Rectal smooth muscle tissue (tissue), 1 donor: ENCODE data around the gene ME2.
"Not testable (repeated sequence)": the region's sequence is repeated elsewhere in the genome, so short reads cannot be mapped to it uniquely, and the experiment has no call there.

Source experiments
- H3K27ac ChIP-seq: one replicate; pipeline ENCODE4 v1.7.0; 2013; ENCODE audit warnings: low read depth, low read length, inconsistent platforms
- H3K27me3 ChIP-seq: one replicate; pipeline ENCODE4 v1.7.0; 2013; ENCODE audit warnings: low read length; ENCODE audit not compliant: control insufficient read depth, insufficient read depth
- H3K36me3 ChIP-seq: one replicate; pipeline ENCODE4 v1.7.0; 2013; ENCODE audit warnings: low read length; ENCODE audit not compliant: control insufficient read depth, insufficient read depth
- H3K4me1 ChIP-seq: one replicate; pipeline ENCODE4 v1.7.0; 2013; ENCODE audit warnings: low read length; ENCODE audit not compliant: control insufficient read depth, insufficient read depth
- H3K4me3 ChIP-seq: one replicate; pipeline ENCODE4 v1.7.0; 2013; ENCODE audit warnings: low read length
- H3K9ac ChIP-seq: one replicate; pipeline ENCODE4 v1.7.0; 2013; ENCODE audit warnings: low read length

The ME2 gene

DNA sequence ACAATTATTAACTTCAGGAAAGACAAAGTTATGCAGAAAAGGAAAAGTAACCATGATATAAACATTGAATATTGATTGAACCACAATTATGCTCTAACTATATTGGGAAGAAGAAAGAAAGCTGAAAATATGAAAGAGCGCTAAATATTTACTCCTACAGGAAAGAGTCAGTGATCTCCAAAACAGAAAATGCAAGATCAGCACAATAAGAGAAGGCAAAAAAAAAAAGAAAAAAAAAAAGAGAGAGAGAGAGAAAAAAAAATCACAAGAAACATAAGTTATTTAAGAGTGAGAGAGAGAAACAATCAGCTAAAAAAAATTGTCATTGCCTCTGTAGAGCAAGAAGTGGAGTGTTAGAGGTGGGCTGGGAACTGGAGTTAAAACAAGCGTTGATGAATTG, 60.0 kb downstream of the ME2 start:
- H3K27me3 ChIP-seq: no peaks in the 10 kb centered on the region
- H3K9ac ChIP-seq: no peak overlapping the region
- no peaks in the 10 kb centered on the region for H3K4me1 ChIP-seq
- no peaks in the 10 kb centered on the region for H3K36me3 ChIP-seq
- H3K4me3 ChIP-seq: no peak overlapping the region
- H3K27ac ChIP-seq: no peak overlapping the region

DNA sequence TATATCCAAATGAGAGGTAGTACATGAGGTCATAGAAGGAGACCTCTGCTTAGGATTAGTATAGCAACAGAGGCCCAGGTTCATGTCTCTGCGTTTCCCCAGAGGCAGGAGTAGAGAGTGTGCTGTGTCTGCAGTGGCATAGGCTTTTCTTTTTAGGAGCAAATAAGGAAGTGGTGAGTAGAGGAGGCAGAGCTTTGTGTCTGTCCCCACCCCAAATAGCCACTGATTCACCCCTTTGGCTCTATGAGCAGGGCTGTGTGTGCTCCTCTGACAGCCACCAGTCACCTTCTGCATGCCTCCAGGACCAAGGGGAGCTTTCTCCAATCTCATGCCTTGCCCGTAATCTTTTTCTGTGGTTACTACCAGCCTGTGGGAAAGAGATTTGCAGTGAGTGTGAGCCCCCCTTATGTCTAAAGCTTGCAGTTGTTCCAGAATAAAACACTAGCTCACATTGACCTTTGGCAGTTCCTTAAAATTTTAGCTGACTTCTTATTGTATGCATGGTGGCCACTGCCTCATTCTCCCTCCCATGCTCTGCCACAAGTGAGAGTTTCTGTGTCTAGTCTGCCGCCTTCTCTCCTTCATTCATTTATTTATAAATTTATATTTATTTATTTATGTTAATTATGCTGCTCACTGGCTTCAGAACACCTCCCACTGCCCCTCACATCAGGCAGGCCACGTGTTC, 65.5 kb downstream of the ME2 start:
- Histone ChIP-seq H3K4me1 (no peaks in the 10 kb centered on the region), H3K27me3 (no peaks in the 10 kb centered on the region), H3K9ac (no peak overlapping the region), H3K36me3 (peaks cover 3% of the 10 kb centered on the region), H3K4me3 (no peak overlapping the region), H3K27ac (peak overlapping the region; percentile 8)

DNA sequence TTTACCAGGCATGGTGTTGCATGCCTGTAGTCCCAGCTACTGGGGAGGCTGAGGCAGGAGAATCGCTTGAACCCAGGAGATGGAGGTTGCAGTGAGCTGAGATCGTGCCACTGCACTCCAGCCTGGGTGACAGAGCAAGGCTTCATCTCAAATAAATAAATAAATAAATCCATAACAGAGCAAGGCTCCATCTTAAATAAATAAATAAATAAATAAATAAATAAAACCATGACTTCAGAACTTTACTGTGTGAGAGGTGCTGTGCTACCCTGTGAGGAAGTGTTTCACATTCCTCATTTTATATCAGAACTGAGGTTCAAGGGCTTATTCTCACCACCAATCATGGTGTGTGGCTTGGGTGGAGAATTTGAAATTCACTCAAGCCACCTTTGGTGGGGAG, 67.0 kb downstream of the ME2 start:
- H3K27me3 ChIP-seq, H3K27ac ChIP-seq, H3K9ac ChIP-seq, H3K4me1 ChIP-seq, H3K4me3 ChIP-seq, H3K36me3 ChIP-seq: not testable (repeated sequence)

DNA sequence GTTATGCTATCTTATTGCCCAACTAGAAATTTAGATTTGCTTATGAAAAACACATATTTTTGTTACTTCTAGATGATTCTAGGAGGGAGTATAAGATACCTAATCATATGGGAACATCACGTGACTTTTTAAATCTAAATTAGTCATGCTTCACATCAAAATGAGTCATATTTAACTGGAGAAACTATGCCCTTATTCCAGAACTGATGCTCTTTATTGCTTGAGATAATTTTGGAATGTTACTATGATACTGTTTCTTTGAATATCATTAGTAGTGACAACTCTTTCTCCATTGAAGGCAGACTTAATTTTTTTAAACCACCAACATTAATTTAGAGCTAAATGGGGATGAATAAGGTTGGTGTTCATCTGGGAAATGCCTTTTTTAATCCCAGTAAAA, 69.0 kb downstream of the ME2 start:
- H3K4me3 ChIP-seq: no peak overlapping the region
- peaks cover 3% of the 10 kb centered on the region for H3K36me3 ChIP-seq
- H3K27ac ChIP-seq: no peak overlapping the region
- H3K9ac ChIP-seq: no peak overlapping the region
- no peaks in the 10 kb centered on the region for H3K4me1 ChIP-seq
- no peaks in the 10 kb centered on the region for H3K27me3 ChIP-seq

DNA sequence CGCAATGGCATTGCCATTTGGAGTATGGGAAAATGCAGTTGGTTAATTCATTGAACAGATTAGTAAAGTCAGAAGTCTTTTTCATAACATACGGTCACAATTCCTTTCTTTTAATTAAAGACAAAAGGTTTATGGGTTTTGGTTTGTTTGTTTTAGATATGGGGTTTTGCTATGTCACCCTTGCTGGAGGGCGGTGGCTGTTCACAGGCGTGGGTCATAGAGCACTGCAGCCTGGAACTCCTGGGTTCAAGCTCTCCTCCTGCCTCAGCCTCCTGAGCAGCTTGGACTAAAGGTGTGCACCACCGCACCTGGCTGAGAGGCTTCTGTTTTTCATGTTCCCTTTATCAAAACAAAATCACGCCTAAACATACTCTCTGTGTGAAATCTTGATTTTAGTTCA, 70.3 kb downstream of the ME2 start:
- Histone ChIP-seq H3K9ac (no peak overlapping the region), H3K36me3 (peaks cover 3% of the 10 kb centered on the region), H3K4me3 (no peak overlapping the region)

DNA sequence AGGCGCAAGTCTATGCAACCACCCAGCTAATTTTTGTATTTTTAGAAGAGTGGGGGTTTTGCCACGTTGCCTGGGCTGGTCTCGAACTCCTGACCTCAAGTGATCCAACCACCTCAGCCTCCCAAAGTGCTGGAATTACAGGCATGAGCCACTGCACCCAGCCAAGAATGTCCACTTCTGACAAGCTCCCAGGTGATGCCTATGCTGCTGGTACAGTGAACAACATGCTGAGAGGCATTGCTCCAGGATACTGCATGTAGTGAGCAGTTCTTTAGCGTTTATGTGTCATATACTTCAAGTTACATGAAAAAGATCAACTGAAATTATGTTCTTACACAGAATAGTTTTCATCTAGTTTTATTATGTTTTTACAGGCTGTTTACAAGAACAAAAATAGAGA, 71.7 kb downstream of the ME2 start:
- no peak overlapping the region for H3K27ac ChIP-seq
- no peaks in the 10 kb centered on the region for H3K4me1 ChIP-seq
- no peak overlapping the region for H3K9ac ChIP-seq
- no peaks in the 10 kb centered on the region for H3K27me3 ChIP-seq
- no peaks in the 10 kb centered on the region for H3K36me3 ChIP-seq
- no peak overlapping the region for H3K4me3 ChIP-seq

More for the DNA sequence above, 70.3 kb downstream of the ME2 start:
- Histone ChIP-seq H3K4me1 (no peaks in the 10 kb centered on the region), H3K27ac (no peak overlapping the region), H3K27me3 (no peaks in the 10 kb centered on the region)

DNA sequence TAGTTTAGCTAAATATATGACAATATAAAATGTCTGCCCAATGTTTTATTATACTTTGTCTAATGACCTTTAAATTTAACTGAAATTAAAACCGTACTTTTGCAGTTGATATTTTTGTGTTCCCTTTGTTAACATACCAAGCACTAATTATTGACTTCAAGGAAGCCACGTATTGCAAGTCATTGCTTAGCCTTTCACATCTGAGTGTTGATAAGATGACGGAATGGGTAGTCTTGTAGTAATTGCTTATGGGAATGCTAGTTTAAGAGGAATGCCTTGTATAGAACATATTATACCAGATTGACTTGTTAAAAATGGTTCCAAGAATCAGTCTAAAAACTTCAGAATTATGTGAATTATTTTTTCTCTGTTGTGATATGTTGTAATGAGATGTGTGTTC, 74.9 kb downstream of the ME2 start:
- Histone ChIP-seq H3K4me1 (no peaks in the 10 kb centered on the region), H3K4me3 (no peak overlapping the region), H3K9ac (no peak overlapping the region), H3K27ac (no peak overlapping the region), H3K27me3 (no peaks in the 10 kb centered on the region), H3K36me3 (no peaks in the 10 kb centered on the region)

DNA sequence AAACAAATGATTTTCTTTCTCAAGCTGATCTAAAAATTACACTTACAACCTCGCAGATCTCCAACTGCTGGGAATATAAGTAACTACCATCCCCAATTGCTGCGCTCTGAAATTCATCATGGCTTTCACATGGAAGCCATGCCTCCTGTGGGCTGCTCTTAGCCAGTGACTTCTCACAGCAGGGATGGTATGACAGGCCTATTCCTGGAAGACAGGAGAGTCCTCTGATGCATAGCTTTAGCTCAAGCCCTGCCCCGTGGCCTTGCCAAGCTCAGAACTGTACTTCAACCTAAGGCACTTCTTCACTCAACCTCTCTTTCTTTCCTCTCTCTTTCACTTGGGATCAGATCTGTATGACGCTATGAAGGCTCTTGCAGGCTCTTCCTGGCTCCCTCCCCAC, 76.3 kb downstream of the ME2 start:
- no peaks in the 10 kb centered on the region for H3K36me3 ChIP-seq
- no peak overlapping the region for H3K27ac ChIP-seq

DNA sequence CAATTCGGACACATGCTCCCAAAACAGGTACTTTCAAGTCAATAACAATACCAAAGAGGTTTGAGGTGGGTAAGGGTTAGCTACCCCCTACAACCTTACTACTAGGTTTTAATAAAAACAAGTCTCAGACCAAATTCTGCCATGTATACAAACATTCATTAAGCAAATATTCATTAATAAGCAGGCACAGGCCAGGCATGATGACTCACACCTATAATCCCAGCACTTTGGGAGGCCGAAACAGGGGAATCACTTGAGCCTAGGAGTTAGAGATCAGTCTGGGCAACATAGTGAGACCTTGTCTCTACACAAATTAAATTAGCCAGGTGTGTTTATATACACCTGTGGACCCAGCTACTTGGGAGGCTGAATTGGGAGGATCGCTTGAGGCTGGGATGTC, 77.2 kb downstream of the ME2 start:
- Histone ChIP-seq H3K4me3 (no peak overlapping the region), H3K4me1 (no peaks in the 10 kb centered on the region), H3K36me3 (no peaks in the 10 kb centered on the region), H3K27me3 (no peaks in the 10 kb centered on the region), H3K9ac (no peak overlapping the region), H3K27ac (no peak overlapping the region)

More for the DNA sequence above, 76.3 kb downstream of the ME2 start:
- Histone ChIP-seq H3K4me1 (no peaks in the 10 kb centered on the region), H3K4me3 (no peak overlapping the region), H3K9ac (no peak overlapping the region), H3K27me3 (no peaks in the 10 kb centered on the region)

DNA sequence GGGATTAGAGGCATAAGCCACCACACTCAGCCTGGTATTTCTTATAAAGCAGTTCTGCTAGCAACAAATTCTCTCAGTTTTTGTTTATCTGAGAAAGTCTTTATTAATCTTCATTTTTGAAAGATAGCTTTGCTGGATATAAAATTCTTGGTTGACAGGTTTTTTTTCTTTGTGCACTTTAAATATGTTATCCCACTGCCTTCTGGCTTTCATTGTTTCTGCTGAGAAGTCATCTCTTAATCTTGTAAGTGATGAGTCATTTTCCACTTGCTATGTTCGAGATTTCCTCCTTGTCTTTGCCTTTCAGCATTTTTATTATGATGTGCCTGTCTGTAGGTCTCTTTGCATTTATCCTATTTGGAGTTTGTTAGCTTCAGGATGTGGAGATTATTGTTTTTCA, 83.1 kb downstream of the ME2 start:
- no peak overlapping the region for H3K4me3 ChIP-seq
- H3K27me3 ChIP-seq: no peaks in the 10 kb centered on the region
- no peak overlapping the region for H3K9ac ChIP-seq
- H3K4me1 ChIP-seq: no peaks in the 10 kb centered on the region
- no peak overlapping the region for H3K27ac ChIP-seq
- no peaks in the 10 kb centered on the region for H3K36me3 ChIP-seq

DNA sequence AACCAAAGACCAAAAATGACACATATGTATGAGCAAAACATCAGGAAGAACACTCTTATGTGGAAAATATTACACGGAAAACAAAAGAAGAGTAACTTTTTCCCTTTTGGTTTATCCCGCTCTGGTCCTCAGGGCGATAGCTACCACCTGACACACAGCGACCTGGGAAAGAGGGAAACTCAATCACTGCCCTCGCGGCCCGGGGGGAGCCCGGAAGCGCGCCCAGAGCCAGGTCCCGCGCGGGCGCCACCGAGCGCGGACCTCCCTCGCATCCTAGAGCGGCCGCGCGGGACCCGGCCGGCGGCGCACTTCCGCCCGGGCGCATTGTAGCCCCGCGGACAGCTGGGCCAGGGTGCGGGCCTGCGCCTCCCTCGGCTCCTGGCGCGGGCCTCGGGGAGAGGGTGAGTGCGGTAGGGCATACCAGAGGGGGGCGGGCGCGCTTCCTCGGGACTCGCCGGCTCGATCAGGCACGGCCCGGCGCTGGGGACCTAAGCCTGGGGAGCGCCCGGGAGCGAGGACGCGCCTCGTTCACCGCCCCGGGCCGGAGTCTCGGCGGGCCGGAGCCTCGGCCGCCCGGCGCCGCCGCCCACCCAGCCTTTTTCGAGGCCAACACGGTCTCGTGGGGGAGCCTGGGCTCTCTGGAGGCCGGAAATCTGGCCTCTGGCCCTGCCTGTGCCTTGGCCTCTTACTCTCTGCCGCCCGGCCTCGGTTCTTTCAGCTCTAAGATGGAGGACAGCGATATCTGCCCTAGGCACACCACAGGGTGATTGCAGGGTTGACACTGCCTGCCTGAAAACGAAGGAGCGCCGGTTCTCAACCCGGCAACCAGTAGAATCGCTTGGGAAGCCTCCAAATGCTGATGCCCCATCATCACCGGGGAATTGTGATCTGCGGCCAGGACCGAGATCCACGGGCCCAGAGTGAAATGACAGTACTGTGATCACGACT, 89.1 kb downstream of the ME2 start, which contains the start of gene ELAC1:
ELAC1 (plus strand) TSS at position 327 of the 948 bp plus-strand sequence. CDS start 6,365 bp downstream, outside the sequence.
- Histone ChIP-seq H3K4me1 (peaks cover 10% of the 10 kb centered on the region), H3K27ac (peak within 1 kb of the TSS; percentile 95), H3K27me3 (no peaks in the 10 kb centered on the region), H3K4me3 (peak within 1 kb of the TSS; percentile 64), H3K9ac (peak within 1 kb of the TSS; percentile 86), H3K36me3 (no peaks in the 10 kb centered on the region)

DNA sequence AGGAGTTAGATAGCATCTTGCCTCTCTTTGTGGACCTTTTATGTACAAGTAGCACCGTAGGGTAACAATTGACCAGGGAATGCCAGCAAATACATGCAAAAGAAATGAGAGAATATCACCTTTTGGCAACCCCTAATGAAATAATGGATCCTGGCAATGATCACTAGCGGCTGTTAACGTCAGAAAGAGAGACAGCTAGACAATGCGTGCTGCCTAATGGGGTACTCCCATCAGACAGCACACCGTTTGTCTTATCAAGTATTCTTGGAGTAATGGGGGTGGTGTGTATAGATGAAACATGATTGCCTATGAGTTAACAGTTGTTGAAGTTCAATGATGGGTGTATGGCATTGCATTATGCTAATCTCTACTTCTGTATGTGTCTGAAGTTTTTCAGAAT, 90.5 kb downstream of the ME2 start:
- Histone ChIP-seq H3K4me3 (peak overlapping the region; percentile 64), H3K27ac (peak overlapping the region; percentile 95), H3K4me1 (peaks cover 10% of the 10 kb centered on the region), H3K9ac (no peak overlapping the region), H3K27me3 (no peaks in the 10 kb centered on the region), H3K36me3 (no peaks in the 10 kb centered on the region)
